Measurements from ENCODE around the gene TBL2. TPM values are rescaled to one million over a fixed set of nuclear protein-coding genes. Genes with fewer than 3 reads are reported as not detected.
"Not testable (repeated sequence)": the region's sequence is repeated elsewhere in the genome, so short reads cannot be mapped to it uniquely, and the experiment has no call there.

TBL2 gene
- total and polyA plus RNA-seq, 11 donors: 3.5 to 27.3 (median 14.1) TPM

GRCh38 chr7:73570521-73570920, 7.9 kb downstream of the TBL2 start:
- no peaks in the 10 kb centered on the region for H3K27me3 ChIP-seq

GRCh38 chr7:73569042-73569608, 9.3 kb downstream of the TBL2 start:
- Histone ChIP-seq H3K9me3 (no peaks in the 10 kb centered on the region), H3K27me3 (no peaks in the 10 kb centered on the region), H3K4me3 (no peak overlapping the region), H3K4me1 (peaks cover 0 to 11% (median 0%) of the 10 kb centered on the region in 12 donors), H3K36me3 (peaks cover 0 to 58% (median 50%) of the 10 kb centered on the region in 9 donors), H3K27ac (no peak overlapping the region)
- DNase-seq (no peak), ATAC-seq (no peak)
- 77 to 81% (median 80%) methylated on average over 5 of the region's 5 CpGs for WGBS, 4 donors
- intact Hi-C loops (cut with DNase I): no loop called here
- no peak for TF ChIP-seq CTCF (IDR thresholded peaks at IDR 0.05)
- no peak for TF ChIP-seq POLR2A (IDR thresholded peaks at IDR 0.05)

More at GRCh38 chr7:73570521-73570920, 7.9 kb downstream of the TBL2 start:
- Histone ChIP-seq H3K9me3 (no peaks in the 10 kb centered on the region), H3K36me3 (peaks cover 0 to 68% (median 60%) of the 10 kb centered on the region in 9 donors), H3K4me1 (peaks cover 0 to 10% (median 0%) of the 10 kb centered on the region in 12 donors), H3K27ac (no peak overlapping the region), H3K4me3 (no peak overlapping the region)
- 97 to 98% (median 97%) methylated on average over 22 of the region's 22 CpGs for WGBS, 4 donors
- DNase-seq: no peak
- intact Hi-C loops (cut with DNase I): loop anchor here in 1 of 10 donors (10.0 kb wide), 1 partner anchor 46 kb away; the partner anchor contains the start of gene BAZ1B
- TF ChIP-seq POLR2A (IDR thresholded peaks at IDR 0.05): no peak
- no peak for TF ChIP-seq CTCF (IDR thresholded peaks at IDR 0.05)
- ATAC-seq: no peak

DNA sequence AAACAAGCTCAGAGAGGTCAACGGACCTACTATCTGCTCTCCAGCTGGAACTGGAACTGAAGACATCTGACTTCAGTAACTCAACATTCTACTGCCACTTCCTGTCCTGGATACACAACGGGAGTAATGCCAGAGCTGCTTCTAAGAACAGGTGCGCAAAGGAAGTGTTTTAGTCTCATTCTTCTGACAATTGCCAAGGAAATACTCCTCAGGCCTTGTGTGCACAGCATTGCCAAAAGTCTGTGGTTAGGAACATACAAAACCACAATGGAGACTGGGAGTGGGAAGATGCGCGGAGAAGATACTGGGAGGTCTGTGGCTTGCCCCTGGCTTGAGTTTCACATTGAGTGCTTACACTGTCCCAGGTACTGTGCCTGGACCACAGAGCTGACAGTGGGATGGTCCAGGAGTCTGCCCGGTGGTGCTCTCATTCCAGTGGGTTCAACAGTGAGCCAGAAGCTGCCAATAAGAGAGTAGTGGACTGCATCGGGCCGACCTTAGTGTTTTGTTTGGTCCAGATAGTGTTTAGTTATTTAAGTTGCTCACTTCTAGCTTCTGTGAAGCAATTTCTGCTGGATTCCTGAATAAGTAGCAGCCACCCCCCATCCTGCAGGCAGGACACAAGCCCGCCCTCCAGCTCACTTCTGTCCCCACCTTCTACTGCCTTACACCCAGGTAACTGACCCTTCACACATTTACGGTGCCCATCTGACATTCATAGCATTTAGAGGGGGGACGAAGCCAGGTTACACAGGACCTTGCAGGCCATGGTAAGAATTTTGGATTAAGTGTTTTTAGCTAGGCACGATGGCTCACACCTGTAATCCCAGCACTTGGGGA, 10.3 kb downstream of the TBL2 start:
- Histone ChIP-seq H3K27ac (no peak overlapping the region), H3K36me3 (peaks cover 0 to 47% (median 40%) of the 10 kb centered on the region in 9 donors), H3K4me1 (peaks cover 0 to 11% (median 0%) of the 10 kb centered on the region in 12 donors), H3K4me3 (no peak overlapping the region), H3K27me3 (no peaks in the 10 kb centered on the region), H3K9me3 (no peaks in the 10 kb centered on the region)
- intact Hi-C loops (cut with DNase I): no loop called here
- DNase-seq: no peak
- TF ChIP-seq CTCF (IDR thresholded peaks at IDR 0.05): no peak
- no peak for TF ChIP-seq POLR2A (IDR thresholded peaks at IDR 0.05)
- ATAC-seq: peak in 1 of 4 donors; percentile 19
- WGBS, 4 donors: 77 to 80% (median 78%) methylated on average over 12 of the region's 12 CpGs

DNA sequence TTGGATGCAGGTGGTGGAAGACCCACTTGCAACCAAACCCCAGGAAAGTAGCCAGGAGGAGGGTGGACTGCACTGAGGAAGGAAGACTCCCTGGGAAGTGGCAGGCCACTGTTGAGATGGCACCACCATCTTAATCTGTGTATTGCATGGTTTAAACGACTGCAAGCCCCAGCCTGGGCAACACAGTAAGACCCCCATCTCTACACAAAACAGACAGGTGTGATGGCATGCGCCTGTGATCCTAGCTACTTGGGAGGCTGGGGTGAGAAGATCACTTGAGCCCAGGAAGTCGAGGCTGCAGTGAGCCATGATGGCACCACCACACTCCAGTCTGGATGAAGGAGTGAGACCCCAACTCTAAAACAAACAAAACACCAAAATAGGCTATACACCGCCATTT, 11.2 kb downstream of the TBL2 start:
- Histone ChIP-seq H3K4me3 (no peak overlapping the region), H3K36me3 (peaks cover 0 to 38% (median 30%) of the 10 kb centered on the region in 9 donors), H3K9me3 (no peaks in the 10 kb centered on the region), H3K27me3 (no peaks in the 10 kb centered on the region), H3K4me1 (peaks cover 0 to 11% (median 0%) of the 10 kb centered on the region in 12 donors), H3K27ac (no peak overlapping the region)
- TF ChIP-seq POLR2A (IDR thresholded peaks at IDR 0.05): no peak
- TF ChIP-seq CTCF (IDR thresholded peaks at IDR 0.05): no peak
- 87 to 95% (median 92%) methylated on average over 4 of the region's 4 CpGs for WGBS, 4 donors
- intact Hi-C loops (cut with DNase I): no loop called here
- ATAC-seq (no peak), DNase-seq (no peak)

DNA sequence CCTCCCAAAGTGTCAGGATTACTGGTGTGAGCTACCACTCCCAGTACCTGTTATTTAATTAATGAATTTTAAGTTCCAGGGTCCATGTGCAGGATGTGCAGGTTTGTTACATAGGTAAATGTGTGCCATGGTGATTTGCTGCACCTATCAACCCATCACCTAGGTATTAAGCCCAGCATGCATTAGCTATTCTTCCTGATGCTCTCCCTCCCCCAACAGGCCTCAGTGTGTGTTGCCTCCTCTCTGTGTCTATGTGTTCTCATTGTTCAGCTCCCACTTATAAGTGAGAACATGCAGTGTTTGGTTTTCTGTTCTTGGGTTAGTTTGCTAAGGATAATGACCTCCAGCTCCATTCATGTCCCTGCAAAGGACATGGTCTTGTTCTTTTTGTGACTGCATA, 11.9 kb downstream of the TBL2 start:
- H3K27ac ChIP-seq; H3K27me3 ChIP-seq; ATAC-seq; DNase-seq; H3K9me3 ChIP-seq; intact Hi-C loops (cut with DNase I): not testable (repeated sequence)
- Histone ChIP-seq H3K36me3 (peaks cover 0 to 31% (median 23%) of the 10 kb centered on the region in 9 donors), H3K4me1 (peaks cover 0 to 11% (median 0%) of the 10 kb centered on the region in 12 donors), H3K4me3 (peak overlapping the region in 4 of 12 donors; percentile 23 to 47 (median 42))

Data from heart left ventricle (tissue), 16 donors.